Effector memory CD8-positive, alpha-beta T cell (primary cell): ENCODE data around the gene ATP6V0B.
A peak's percentile ranks its signal among the peaks of the same experiment; 100 is the strongest.

Source experiments
- ATAC-seq: fragments of 150-1000 bp; cut with Tn5 transposase; replicated peaks from 2 replicates; pipeline ENCODE4 v1.10.0; 2021; ENCODE audit warnings: mild to moderate bottlenecking, moderate library complexity
- DNase-seq, 3 experiments: peaks; one replicate each; pipeline ENCODE4 v3.0.0; 2021
- H3K27ac Mint-ChIP-seq, 2 donors: one replicate each; pipeline ENCODE4 v1.8.0; 2022; ENCODE audit warnings: mild to moderate bottlenecking in 2 of 2, mixed read lengths in 2 of 2, moderate library complexity in 2 of 2
- H3K27me3 Mint-ChIP-seq, 2 donors: one replicate each; pipeline ENCODE4 v1.8.0; 2022; ENCODE audit warnings: mixed read lengths in 2 of 2
- H3K36me3 Mint-ChIP-seq: one replicate; pipeline ENCODE4 v1.8.0; 2022; ENCODE audit warnings: mild to moderate bottlenecking, moderate library complexity, mixed read lengths; ENCODE audit not compliant: insufficient read depth
- H3K4me1 Mint-ChIP-seq, 2 donors: one replicate each; pipeline ENCODE4 v1.8.0; 2022; ENCODE audit warnings: low read depth in 2 of 2, mixed read lengths in 2 of 2
- H3K4me3 Mint-ChIP-seq, 2 donors: one replicate each; pipeline ENCODE4 v1.8.0; 2022; ENCODE audit warnings: mild to moderate bottlenecking in 2 of 2, mixed read lengths in 2 of 2, moderate library complexity in 2 of 2
- H3K9me3 Mint-ChIP-seq, 2 donors: one replicate each; pipeline ENCODE4 v1.8.0; 2022; ENCODE audit warnings: mixed read lengths in 2 of 2

The ATP6V0B gene

DNA sequence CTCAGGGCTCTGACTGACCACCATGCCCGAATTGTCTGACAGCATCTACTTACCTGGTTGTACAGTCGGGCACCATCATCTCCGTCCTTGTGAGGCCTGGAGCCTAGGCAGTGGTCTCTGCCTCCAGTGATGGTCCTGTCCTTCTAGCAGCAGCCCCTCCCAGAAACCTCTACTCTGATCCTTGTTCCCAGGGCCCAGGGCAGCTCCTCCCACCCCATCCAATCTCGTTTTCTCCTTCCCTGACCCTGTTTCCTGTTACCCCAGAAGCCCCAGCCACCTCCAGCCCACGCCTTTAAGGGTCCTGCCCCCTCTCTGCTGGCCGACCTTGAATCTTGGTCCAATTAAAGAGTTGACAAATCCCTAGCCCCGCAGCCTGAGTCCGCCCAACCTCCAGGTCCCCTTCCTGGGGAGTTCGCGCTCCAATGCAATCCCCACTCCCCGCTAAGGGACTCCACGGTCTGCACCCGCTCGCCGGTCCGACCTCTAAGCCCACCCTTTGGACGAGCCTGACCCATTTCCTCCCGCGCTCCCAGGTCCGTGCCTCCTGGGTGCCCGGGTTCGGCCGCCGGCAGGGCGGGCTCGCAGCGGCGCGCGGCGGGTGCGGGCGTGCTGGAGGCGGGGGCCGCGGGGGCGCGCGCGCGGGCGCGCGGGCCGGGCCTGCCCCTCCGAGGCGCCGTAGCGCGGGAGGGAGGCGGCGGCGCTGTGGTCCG is 3.9 kb downstream of the ATP6V0B start, which contains the start of gene B4GALT2:
B4GALT2 (plus strand) TSS at position 660 of the 710 bp plus-strand sequence. CDS start 1,951 bp downstream, outside the sequence.
- H3K9me3 Mint-ChIP-seq, result no peaks in the 10 kb centered on the region
- ATAC-seq (peak; percentile 15), DNase-seq (peak; percentile 17 to 28 (median 25))

DNA sequence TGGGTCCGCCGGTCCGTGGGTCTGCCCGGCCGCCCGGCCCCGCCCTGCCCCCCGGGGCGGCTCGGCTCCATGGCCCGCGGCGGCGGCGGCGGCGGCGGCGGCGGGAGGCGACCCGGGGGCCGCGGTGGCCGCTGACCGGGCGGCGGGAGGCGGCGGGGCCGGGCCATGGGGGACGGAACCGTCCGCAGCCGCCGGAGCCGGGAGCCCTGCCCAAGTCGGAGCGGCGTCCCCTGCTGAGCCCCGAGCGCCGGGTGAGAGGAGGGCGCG is 4.4 kb downstream of the ATP6V0B start:
- no peak for DNase-seq
- Mint-ChIP-seq H3K9me3 (no peaks in the 10 kb centered on the region), H3K4me1 (peaks cover 44% of the 10 kb centered on the region in 2 donors), H3K36me3 (peaks cover 17% of the 10 kb centered on the region), H3K27ac (no peak overlapping the region), H3K4me3 (peak overlapping the region in 1 of 2 donors; percentile 83), H3K27me3 (no peaks in the 10 kb centered on the region)
- ATAC-seq, result no peak

More for the DNA sequence above, 3.9 kb downstream of the ATP6V0B start, which contains the start of gene B4GALT2:
- Mint-ChIP-seq H3K27ac (peak within 1 kb of the TSS; percentile 57 to 63), H3K4me1 (peaks cover 48 to 49% of the 10 kb centered on the region in 2 donors), H3K4me3 (peak within 1 kb of the TSS; percentile 79 to 94), H3K36me3 (peaks cover 17% of the 10 kb centered on the region), H3K27me3 (no peaks in the 10 kb centered on the region)

DNA sequence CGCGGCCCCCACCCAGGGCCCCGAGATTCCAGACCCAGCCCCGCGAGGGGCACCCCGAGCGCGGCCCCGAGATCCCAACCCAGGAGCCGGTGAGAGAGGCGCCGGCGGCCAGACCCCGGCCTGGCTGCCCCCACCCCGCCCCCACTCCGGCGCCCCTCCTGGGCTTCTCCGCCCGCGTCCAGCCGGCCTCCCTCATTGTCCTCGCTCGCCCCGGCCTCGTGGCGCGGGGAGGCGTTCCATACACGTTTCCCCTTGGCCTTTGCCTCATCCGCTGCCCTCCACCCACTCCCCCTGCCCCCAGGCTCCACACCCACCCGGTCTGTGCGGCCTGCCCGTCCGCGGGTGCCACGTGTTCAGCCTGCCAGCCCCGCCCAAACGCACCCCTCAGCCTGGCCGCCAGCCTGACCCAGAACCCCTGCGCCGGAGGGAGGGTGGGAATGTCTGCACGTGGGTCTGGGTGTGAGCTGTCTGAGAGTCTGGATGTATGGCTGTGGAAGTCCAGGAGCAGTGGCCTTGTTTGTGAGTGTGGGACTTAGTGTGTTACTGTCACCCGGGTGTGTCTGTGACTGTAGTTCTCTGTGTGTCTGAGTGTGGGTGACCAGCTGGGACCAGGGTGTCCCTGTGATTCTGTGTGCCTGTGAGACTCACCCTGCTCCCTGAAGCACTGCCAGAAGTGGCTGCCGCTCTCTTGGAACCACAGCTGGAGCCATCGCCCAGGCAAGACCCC is 4.9 kb downstream of the ATP6V0B start:
- no peak for ATAC-seq
- Mint-ChIP-seq H3K9me3 (no peaks in the 10 kb centered on the region), H3K4me3 (peak overlapping the region; percentile 79 to 83), H3K27ac (peak overlapping the region; percentile 57 to 63), H3K4me1 (peaks cover 41% of the 10 kb centered on the region in 2 donors), H3K36me3 (peaks cover 13% of the 10 kb centered on the region), H3K27me3 (no peaks in the 10 kb centered on the region)
- no peak for DNase-seq

DNA sequence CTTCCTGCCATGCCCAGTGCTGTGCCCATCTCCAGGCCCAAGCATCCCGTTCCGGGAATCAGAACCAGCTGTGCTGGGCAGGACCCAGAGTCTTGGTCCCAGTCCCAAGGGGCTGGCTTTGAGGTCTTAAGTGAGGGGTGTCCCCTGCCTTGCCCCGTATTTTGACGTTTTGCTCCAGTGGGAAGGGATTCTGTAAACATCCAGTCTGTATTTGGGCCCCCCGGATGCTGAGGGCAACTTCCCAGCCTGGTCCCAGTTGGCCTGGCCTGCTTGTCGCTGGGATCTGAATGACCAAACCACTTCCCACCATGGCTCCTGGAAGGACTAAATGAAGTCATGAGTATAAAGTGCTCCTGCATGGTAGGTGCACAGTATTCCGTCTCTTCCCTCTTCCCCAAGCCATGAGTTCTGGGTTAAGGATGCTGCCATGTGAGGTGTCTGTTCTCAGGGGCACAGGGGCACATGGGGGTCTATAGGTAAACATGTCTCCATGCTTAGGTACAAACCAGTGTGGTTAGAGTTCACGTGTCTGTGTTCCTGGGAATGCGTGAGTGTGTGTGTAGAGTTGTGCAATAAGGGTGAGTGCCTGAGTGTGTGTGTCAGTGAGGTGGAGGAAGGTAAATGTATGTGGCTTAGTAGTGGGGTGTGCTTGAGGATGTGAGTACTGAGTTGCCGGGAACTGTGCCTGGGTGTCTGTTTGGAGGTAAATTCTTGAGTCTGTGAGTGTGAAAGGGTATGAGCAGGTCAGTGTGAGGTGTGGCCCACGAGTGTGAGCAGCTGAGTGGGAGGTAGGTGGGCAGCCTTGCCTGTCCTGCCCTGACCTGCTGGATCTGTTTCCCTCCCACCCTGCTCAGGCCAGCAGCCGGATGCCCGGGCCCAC is 5.7 kb downstream of the ATP6V0B start:
- peak overlapping the region; percentile 79 to 83 for H3K4me3 Mint-ChIP-seq
- peak overlapping the region; percentile 57 to 63 for H3K27ac Mint-ChIP-seq
- DNase-seq, result no peak
- peaks cover 11% of the 10 kb centered on the region for H3K36me3 Mint-ChIP-seq
- no peak for ATAC-seq
- peaks cover 39 to 41% of the 10 kb centered on the region in 2 donors for H3K4me1 Mint-ChIP-seq
- no peaks in the 10 kb centered on the region for H3K27me3 Mint-ChIP-seq
- no peaks in the 10 kb centered on the region for H3K9me3 Mint-ChIP-seq

DNA sequence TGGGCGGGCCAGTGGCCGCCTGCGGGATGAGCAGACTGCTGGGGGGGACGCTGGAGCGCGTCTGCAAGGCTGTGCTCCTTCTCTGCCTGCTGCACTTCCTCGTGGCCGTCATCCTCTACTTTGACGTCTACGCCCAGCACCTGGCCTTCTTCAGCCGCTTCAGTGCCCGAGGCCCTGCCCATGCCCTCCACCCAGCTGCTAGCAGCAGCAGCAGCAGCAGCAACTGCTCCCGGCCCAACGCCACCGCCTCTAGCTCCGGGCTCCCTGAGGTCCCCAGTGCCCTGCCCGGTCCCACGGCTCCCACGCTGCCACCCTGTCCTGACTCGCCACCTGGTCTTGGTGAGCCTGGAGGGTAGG is 6.4 kb downstream of the ATP6V0B start:
- H3K4me1 Mint-ChIP-seq, result peaks cover 33 to 36% of the 10 kb centered on the region in 2 donors
- no peaks in the 10 kb centered on the region for H3K9me3 Mint-ChIP-seq
- no peaks in the 10 kb centered on the region for H3K27me3 Mint-ChIP-seq
- H3K4me3 Mint-ChIP-seq, result no peak overlapping the region
- ATAC-seq (no peak), DNase-seq (no peak)
- H3K36me3 Mint-ChIP-seq, result peaks cover 11% of the 10 kb centered on the region
- no peak overlapping the region for H3K27ac Mint-ChIP-seq

DNA sequence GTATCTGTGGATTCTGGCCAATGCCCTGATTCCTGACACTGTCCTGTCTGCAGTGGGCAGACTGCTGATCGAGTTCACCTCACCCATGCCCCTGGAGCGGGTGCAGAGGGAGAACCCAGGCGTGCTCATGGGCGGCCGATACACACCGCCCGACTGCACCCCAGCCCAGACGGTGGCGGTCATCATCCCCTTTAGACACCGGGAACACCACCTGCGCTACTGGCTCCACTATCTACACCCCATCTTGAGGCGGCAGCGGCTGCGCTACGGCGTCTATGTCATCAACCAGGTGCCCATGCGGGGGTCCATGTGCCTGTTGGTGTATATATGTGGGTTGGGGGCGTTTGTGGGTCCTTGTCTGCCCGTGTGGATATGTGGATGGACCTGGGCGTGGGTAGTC is 6.9 kb downstream of the ATP6V0B start:
- peaks cover 27 to 30% of the 10 kb centered on the region in 2 donors for H3K4me1 Mint-ChIP-seq
- H3K9me3 Mint-ChIP-seq, result no peaks in the 10 kb centered on the region
- DNase-seq (no peak), ATAC-seq (no peak)
- H3K27ac Mint-ChIP-seq, result no peak overlapping the region
- H3K27me3 Mint-ChIP-seq, result no peaks in the 10 kb centered on the region
- no peak overlapping the region for H3K4me3 Mint-ChIP-seq
- peaks cover 8% of the 10 kb centered on the region for H3K36me3 Mint-ChIP-seq

DNA sequence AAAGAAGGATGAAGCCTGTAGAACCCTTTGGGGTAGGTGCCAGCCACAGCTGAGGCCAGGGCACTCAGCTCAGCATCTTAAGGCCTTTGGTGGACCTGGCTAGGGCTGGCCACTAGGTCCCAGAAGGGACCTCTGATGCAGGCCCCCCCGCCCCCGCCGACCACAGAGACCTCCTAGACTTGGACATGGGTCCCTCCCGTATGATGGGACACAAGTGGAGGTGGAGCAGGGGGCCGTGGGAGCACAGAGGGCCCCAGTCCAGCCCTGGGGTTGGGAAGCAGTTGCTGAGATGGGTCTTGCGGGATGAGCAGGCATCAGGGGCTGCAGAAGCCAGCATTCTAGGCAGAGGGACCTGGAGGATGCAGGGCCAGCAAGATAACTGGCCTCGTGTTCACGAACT is 7.5 kb downstream of the ATP6V0B start:
- Mint-ChIP-seq H3K27me3 (no peaks in the 10 kb centered on the region), H3K36me3 (peaks cover 3% of the 10 kb centered on the region), H3K27ac (no peak overlapping the region), H3K9me3 (no peaks in the 10 kb centered on the region), H3K4me1 (peaks cover 21 to 24% of the 10 kb centered on the region in 2 donors), H3K4me3 (no peak overlapping the region)
- DNase-seq (no peak), ATAC-seq (no peak)

DNA sequence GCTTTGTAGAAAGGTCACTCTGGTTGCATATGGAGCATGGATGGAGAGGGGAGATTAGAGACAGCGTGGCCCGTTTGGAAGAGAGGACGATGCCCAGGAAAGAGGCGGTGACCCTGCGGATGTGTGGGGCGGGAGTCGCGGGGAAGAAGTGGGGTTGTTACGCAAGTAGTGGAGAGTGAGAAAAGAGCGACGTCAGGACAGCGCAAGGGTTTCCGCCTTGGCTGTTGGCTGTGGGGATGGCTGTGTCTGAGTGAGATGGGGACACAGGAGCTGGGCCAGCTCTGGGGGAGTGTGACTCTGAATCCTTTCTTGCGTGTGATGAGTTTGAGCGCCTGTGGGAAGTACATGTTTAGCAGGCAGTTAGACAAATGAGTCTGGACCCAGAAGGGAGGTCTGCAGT is 8.0 kb downstream of the ATP6V0B start:
- Mint-ChIP-seq H3K4me1 (peaks cover 16 to 19% of the 10 kb centered on the region in 2 donors), H3K9me3 (no peaks in the 10 kb centered on the region), H3K27me3 (no peaks in the 10 kb centered on the region), H3K36me3 (peaks cover 3% of the 10 kb centered on the region), H3K4me3 (no peak overlapping the region), H3K27ac (no peak overlapping the region)
- ATAC-seq (no peak), DNase-seq (no peak)

DNA sequence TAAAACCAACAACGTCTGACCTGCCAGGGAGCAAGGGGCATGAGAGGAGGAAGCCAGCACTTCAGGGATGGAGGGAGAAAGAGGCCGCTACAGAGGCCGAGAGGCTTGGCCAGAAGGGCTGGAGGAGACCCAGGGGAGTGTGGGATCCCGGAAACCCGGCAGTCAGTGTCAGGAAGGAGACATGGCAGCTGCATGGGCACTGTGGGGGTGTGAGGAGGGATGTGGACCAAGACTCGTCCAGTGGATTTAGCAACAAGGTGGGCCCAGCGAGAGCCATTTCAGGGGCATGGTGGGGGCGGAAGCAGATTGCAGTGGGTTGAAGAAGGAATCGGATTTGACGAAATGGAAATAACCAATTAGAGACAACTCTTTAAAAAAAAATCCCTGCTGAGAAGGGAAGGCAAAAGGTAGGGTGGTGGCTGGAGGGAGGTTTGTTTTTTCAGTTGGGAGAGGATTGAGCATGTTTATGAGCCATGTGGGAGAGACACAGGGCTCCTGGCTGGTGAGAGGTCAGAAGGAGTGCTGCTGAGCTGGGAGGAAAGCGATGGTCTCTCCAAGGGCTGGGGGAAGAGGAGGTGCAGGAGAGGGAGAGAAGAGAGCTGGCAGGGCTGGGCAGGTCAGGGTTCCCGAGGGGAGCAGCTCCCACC is 8.6 kb downstream of the ATP6V0B start:
- Mint-ChIP-seq H3K4me3 (no peak overlapping the region), H3K9me3 (no peaks in the 10 kb centered on the region), H3K27ac (peak overlapping the region in 1 of 2 donors; percentile 23)

DNA sequence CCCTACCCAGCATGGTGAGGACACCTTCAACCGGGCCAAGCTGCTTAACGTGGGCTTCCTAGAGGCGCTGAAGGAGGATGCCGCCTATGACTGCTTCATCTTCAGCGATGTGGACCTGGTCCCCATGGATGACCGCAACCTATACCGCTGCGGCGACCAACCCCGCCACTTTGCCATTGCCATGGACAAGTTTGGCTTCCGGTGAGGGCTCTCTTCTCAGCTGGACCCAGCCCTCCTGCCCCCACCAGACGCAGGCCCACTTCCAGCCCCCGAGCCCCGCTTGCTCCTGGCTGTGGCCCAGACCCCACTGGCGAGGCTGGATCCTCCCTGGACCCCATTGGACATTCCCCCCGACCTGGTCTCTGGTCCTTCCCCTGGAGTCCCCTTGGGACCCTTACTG is 10.1 kb downstream of the ATP6V0B start:
- Mint-ChIP-seq H3K27ac (no peak overlapping the region), H3K4me1 (peaks cover 7 to 8% of the 10 kb centered on the region in 2 donors), H3K4me3 (no peak overlapping the region), H3K9me3 (no peaks in the 10 kb centered on the region), H3K36me3 (peaks cover 2% of the 10 kb centered on the region), H3K27me3 (no peaks in the 10 kb centered on the region)
- ATAC-seq, result no peak
- no peak for DNase-seq

More for the DNA sequence above, 8.6 kb downstream of the ATP6V0B start:
- Mint-ChIP-seq H3K27me3 (no peaks in the 10 kb centered on the region), H3K36me3 (peaks cover 3% of the 10 kb centered on the region), H3K4me1 (peaks cover 13 to 14% of the 10 kb centered on the region in 2 donors)
- DNase-seq (no peak), ATAC-seq (no peak)

DNA sequence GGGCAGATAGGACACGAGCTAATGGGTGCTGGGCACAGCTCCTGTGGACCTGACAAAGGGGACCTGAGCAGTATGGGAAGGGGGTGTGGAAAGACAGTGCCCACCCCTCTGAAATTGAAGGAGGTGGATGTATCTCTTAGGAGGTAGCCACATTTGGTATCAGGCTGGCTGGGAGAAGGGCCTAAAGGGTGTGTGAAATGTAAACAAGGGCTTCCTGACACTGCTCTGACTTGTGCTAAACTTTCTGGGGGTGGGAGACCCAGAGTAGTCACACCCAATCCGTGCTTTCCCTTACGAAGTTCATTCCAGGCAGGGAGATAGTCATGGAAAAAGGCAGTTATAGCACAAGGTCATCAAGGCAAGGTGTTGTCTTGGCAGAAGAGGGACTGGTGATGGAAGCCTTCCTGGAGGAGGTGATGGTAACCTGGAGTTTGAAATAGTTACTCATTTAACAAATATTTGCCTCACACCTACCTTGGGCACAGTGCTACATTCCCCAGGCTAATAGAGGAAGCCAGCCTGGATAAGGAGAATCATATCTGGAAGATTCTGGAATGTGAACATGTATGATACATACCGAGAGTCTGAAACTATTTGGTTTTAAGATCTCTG is 11.3 kb downstream of the ATP6V0B start:
- H3K36me3 Mint-ChIP-seq, result no peaks in the 10 kb centered on the region
- H3K4me1 Mint-ChIP-seq, result peaks cover under 1 to 3% of the 10 kb centered on the region in 2 donors
- H3K9me3 Mint-ChIP-seq, result no peaks in the 10 kb centered on the region
- peak overlapping the region in 1 of 2 donors; percentile 24 for H3K27ac Mint-ChIP-seq
- no peak overlapping the region for H3K4me3 Mint-ChIP-seq
- DNase-seq (no peak), ATAC-seq (no peak)
- H3K27me3 Mint-ChIP-seq, result no peaks in the 10 kb centered on the region

DNA sequence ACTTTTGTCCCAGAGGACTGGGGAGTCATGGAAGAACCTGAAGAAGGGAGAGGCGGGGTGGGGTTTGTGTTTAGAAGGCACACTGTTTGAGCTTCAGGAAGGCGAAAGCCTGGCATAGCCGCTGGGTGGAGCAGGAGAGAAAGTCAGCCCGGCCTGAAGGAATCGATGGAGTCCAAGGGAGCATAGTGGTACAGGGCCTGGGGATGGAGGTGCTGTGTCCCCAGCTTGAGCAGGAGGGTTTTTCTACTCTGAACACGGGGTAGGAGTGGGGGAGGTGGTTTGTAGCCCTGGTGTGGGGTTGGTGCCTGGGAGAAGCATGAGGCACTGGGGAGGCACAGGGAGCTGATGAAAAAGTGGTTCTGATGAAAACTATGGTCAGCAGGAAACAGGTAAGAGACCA is 12.0 kb downstream of the ATP6V0B start:
- Mint-ChIP-seq H3K36me3 (peaks cover 5% of the 10 kb centered on the region), H3K27ac (peak overlapping the region in 1 of 2 donors; percentile 24), H3K4me3 (no peak overlapping the region), H3K4me1 (peaks cover 6 to 7% of the 10 kb centered on the region in 2 donors), H3K9me3 (no peaks in the 10 kb centered on the region), H3K27me3 (no peaks in the 10 kb centered on the region)
- DNase-seq (no peak), ATAC-seq (no peak)
